Measurements from ENCODE around the gene NOTCH1. TPM values are rescaled to one million over a fixed set of nuclear protein-coding genes. Genes with fewer than 3 reads are reported as not detected.

Gene NOTCH1
- total RNA-seq, 1 experiment from 2014 or later = 95.6 TPM

- ATAC-seq = no peak
- H3K4me3 Mint-ChIP-seq = peak overlapping the region; percentile 66
- ChIA-PET POLR2A (no interaction called here), CTCF (interaction anchor here (0.8 to 9.1 kb wide), 27 partner anchors 11 to 304 kb away, joined by 3 to 163 read pairs (median 4); no protein-coding TSS in a partner anchor)
- peaks cover 5% of the 10 kb centered on the region; the same call in 1 of the 2 replicates for H3K36me3 Mint-ChIP-seq
- no peaks in the 10 kb centered on the region for H3K9me3 Mint-ChIP-seq
- TF ChIP-seq ZNF423 (CRISPR knock-in tag; IDR thresholded peaks at IDR 0.05) = no peak
- TF ChIP-seq PRDM15 (CRISPR knock-in tag; IDR thresholded peaks at IDR 0.05) = no peak
- 0 out of 2 replicates have a peak, but pooled peaks have one; percentile 5 for TF ChIP-seq HMGXB4 (CRISPR knock-in tag; IDR thresholded peaks at IDR 0.05)
- TF ChIP-seq ARID4B (CRISPR knock-in tag; IDR thresholded peaks at IDR 0.05; ENCODE audit: borderline replicate concordance) = 0 out of 2 replicates have a peak, but pooled peaks have one; percentile 54
- TF ChIP-seq E2F4 (CRISPR knock-in tag; IDR thresholded peaks at IDR 0.05; ENCODE audit: borderline replicate concordance, low read depth) = no peak
- H3K27ac Mint-ChIP-seq = peak overlapping the region; percentile 63; the same call in 1 of the 2 replicates
- no peak for DNase-seq (ENCODE audit: low spot score)
- H3K27me3 Mint-ChIP-seq (ENCODE audit: low read depth) = no peaks in the 10 kb centered on the region
- peaks cover 15% of the 10 kb centered on the region for H3K4me1 Mint-ChIP-seq
Observed at GRCh38 chr9:136484153-136485048, 61.4 kb downstream of the NOTCH1 start.

- ATAC-seq = peak; percentile 61
- POLR2A ChIA-PET = no interaction called here
- 0 out of 2 replicates have a peak, but pooled peaks have one; percentile 62 for TF ChIP-seq NR3C1 (CRISPR knock-in tag; conservative IDR thresholded peaks at IDR 0.05; ENCODE audit: low read depth)
- peak; percentile 61; the same call in 1 of the 2 replicates for TF ChIP-seq E2F5 (CRISPR knock-in tag; IDR thresholded peaks at IDR 0.05)
- peak; percentile 35; the same call in 1 of the 2 replicates for TF ChIP-seq GABPB1 (CRISPR knock-in tag; IDR thresholded peaks at IDR 0.05)
- peak; percentile 81 for TF ChIP-seq TEAD1 (CRISPR knock-in tag; IDR thresholded peaks at IDR 0.05)
- TF ChIP-seq E2F1 (CRISPR knock-in tag; IDR thresholded peaks at IDR 0.05) = no peak
- peak; percentile 38; the same call in 1 of the 2 replicates for TF ChIP-seq TP53 (CRISPR knock-in tag; IDR thresholded peaks at IDR 0.05)
- peak; percentile 82 for TF ChIP-seq ETV6 (CRISPR knock-in tag; IDR thresholded peaks at IDR 0.05)
- TF ChIP-seq MAX (CRISPR knock-in tag; IDR thresholded peaks at IDR 0.05) = peak; percentile 38; the same call in 1 of the 2 replicates
- no peak for TF ChIP-seq FOXP4 (CRISPR knock-in tag; IDR thresholded peaks at IDR 0.05)
- no peak for TF ChIP-seq ZNF263 (CRISPR knock-in tag; IDR thresholded peaks at IDR 0.05; ENCODE audit: low read depth)
Observed at GRCh38 chr9:136483589-136484152, 62.2 kb downstream of the NOTCH1 start.

More at GRCh38 chr9:136483589-136484152, 62.2 kb downstream of the NOTCH1 start:
- peak; percentile 94 for DNase-seq (ENCODE audit: low spot score)
- Mint-ChIP-seq H3K4me1 (peaks cover 15% of the 10 kb centered on the region), H3K27ac (peak overlapping the region; percentile 93), H3K36me3 (peaks cover 5% of the 10 kb centered on the region; the same call in 1 of the 2 replicates), H3K4me3 (peak overlapping the region; percentile 69), H3K9me3 (no peaks in the 10 kb centered on the region), H3K27me3 (ENCODE audit: low read depth) (no peaks in the 10 kb centered on the region)
- CTCF ChIA-PET = interaction anchor here (0.8 to 9.1 kb wide), 15 partner anchors 16 to 305 kb away, joined by 3 to 163 read pairs (median 6); no protein-coding TSS in a partner anchor

Measured in WTC11 (cell line).